Measurements from ENCODE around the gene STPG3.

The STPG3 gene

DNA sequence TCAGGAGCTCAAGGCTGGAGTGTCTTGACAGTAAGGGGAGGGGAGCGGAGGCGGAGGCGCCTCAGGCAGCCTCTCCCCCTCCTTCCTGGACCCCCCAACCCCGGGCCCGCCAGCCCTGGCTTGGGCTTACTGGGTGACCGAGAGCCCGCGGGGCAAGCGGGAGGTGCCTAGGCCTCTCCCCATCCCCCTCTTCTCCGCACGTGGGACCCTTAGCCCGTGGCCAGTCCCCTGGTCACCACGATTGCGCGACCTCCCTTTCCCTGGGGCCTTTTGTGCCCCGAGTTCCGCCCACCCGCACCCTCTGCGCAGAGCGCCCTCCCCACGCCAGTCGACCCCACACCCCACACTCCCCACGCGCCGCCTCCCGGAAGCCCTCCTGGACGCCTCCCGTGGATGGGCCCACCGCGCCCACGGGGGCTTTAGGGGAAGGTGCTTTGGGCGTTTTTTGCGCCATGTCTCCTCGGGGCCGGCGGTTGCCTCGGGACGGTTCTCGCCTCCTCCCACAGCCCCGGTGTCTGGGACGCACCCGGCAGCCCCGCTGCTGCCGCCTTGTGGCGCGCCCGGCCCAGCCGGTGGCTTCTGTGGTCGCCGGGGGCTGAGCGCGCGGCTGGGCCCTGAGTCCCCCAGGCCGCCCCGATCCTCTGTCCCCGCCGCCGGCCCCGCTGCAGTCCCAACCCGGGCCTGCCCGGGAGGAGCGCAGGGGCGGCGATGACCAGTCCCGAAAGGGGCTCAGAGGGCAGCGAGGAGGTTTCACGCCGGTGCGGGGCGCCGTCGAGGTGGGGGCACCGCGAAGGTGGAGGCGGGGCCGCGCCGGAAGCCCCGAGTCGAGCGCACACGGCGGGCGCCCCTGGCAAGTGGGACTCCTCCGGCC lies 29.6 kb downstream of the STPG3 start:
- no peak for DNase-seq

DNA sequence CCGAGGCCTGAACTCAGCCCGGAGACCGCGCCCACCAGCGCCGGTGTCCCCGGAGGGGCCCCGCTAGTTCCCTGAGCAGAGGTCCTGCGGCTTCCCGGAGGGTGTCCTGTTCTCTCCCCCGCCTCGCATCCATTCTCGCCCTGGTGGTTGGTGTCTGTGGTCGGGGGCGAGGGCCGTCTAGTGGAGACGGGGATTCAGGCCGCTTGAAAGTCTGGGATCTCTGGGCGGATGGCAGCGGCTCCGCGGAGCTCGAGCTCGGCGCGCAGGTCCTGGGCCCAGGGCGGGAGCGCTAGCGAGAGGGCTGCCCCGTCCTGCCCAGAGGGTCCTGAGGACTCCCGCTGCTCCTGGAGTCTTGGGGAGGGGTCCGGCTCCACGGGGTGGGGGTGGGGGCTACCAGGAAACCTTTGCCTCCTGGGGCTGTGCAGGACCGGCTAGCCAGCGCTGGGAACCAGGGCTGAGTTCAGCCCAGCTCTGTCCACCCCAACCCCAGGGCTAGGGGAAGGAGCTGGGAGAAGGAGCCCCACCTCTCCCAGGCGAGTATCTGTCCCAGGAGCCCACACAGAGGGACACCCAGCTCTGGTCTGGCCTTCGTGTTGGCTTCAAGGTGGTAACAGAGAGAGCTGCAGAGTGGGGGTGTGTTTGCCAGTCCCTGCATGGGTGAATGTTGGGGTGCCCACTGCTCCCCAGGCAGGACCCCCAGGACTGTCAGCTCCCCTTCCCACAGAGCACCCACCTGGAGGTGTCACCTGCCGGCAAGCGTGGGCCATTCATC lies 30.4 kb downstream of the STPG3 start:
- no peak for DNase-seq

DNA sequence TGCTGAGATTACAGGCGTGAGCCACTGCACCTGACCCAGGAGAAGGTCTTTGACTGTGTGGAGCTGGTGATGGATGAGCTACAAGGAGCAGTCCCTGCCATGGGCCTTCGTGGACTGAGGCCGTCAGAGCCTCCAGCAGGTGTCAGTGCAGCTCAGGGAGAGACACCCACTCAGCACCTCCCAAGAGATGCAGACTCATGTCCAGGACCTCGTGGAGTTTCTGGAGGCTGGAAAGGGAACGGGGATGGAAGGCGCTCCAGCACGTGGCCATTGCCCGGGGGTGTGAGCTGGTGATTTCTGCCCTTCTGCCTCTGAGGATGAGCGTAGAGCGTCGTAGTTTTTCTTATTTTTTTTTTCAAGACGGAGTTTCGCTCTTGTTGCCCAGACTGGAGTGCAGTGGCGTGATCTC lies 35.9 kb downstream of the STPG3 start:
- DNase-seq = peak; percentile 37 to 71 (median 40)

DNA sequence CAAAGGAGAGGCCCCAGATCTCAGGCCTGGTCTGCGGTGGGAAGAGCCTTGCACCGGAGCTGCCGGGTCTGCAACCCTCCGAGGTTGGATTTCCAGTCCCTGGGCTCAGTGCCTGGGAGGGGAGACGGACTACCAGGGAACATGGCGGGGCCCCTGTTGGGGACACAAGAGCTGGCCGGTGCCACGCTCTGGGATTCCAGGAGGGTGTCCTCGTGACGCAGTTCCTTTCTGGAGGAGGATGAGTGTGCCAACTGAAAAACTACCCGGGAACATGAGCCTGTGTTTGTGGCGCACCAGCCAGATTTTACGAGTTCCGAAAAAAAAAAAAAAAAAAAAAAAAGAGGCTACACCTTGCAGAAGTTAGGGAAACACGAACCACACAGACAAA lies 42.0 kb downstream of the STPG3 start:
- no peak for DNase-seq

DNA sequence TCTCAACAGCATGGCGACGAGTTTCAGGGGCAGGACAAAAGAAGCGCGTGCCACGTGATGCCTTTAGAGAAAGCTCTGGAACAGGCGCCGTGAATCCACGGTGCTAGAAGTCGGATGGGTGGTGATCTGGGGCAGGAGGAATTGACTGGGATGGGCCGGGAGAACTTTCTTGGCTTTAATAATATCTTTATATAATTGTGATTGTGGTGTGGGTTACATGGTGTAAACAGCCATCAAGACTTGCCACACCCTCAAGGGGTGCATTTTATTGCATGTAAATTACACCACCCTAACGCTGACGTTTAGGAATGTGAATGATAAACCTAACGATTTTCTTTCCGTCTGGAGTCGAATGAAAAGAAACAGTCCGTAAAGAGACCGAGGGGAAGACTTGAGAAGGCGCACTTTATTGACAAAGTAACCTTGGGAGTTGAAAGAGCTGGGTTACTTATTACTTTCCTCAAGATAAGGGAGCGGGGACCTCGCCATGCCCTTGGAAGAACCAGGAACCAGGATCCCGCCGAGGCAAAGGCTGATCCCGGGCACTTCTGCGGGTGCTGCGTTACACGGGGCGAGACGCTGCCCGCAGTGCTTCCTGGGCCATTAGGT lies 42.5 kb downstream of the STPG3 start:
- no peak for DNase-seq

DNA sequence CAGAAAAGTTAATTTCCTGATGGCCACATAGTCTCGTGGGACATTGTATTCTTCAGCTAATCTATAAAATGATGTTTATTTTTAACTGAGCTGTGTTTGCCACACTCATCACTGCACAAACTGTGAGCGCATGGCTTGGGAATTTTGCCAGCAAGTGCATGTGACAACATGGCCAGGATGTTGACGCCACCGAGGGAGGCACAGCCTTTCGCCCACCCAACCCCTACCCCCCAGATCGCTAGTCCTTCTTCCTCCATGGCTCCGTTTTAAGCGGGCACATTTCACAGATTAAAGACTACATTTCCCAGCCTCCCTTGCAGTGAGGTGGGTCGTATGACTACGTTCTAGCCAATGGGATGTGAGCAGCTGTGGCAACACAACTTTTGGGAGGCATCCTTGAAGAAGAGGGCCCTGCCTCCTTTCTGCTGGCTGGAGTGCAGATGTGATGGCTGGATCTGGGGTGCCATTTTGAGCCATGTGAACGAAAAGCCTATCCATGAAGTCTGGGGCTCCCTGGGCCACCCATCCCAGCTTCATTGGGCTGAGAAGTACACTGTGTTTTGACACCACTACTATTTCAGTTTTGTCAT lies 43.1 kb downstream of the STPG3 start:
- DNase-seq = peak in 2 of 3 experiments; percentile 52 to 64

DNA sequence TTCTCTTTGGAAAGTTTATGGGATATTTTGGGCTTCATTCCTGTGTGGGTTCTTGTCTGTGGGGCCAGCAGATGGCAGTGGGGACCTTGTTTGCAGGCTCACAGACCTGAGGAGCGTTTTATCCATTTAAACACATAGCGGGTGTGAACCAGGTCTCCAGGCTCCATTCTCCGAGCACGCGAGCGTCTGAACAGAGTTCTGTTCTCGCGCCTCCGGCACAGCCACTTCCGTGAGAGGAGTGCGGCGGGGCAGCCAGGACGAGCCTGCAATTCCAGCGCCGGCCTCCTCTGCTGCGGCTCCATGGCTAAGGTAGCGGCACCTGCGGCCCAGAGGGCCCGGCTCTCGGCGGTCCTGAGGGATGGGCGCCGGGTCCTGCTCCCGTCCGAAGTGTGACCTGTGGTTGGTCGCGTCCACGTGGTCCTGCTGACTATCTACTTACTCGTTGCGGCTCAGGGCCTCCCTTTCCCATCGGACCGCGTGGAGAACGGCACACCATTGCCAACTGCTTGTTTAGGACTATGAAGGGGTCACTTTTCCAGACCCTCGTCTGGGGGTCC lies 43.7 kb downstream of the STPG3 start:
- peak in 2 of 3 experiments; percentile 58 to 71 for DNase-seq

DNA sequence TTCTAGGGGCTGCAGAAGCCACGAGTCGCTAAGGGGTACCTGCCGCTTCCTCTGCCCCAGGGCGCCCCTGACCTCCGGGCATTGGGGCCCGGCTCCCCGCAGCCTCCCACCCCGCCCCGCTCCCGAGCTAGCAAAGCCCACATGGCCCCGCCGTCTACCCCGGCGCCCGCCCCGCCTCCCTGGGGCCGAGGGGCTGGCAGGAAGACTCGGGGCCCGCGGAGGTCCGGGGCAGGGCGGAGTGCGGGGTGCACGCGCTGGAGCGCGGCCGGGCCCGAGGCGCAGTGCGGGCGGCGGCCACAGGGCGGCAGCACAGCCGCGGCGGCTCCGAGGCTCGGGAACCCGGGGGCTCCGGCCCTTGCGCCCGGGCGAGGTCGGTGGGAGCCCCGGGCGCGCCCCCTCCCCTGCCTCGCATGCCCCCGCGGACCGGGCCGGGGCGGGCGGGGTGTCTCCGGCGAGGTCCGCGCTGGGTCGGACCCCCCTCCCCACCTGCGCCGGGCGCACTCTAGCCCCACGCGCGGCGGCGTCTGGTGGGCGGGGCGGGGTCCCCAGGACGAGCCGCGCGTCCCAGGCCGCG lies 44.2 kb downstream of the STPG3 start:
- DNase-seq = peak in 2 of 3 experiments; percentile 53 to 61

DNA sequence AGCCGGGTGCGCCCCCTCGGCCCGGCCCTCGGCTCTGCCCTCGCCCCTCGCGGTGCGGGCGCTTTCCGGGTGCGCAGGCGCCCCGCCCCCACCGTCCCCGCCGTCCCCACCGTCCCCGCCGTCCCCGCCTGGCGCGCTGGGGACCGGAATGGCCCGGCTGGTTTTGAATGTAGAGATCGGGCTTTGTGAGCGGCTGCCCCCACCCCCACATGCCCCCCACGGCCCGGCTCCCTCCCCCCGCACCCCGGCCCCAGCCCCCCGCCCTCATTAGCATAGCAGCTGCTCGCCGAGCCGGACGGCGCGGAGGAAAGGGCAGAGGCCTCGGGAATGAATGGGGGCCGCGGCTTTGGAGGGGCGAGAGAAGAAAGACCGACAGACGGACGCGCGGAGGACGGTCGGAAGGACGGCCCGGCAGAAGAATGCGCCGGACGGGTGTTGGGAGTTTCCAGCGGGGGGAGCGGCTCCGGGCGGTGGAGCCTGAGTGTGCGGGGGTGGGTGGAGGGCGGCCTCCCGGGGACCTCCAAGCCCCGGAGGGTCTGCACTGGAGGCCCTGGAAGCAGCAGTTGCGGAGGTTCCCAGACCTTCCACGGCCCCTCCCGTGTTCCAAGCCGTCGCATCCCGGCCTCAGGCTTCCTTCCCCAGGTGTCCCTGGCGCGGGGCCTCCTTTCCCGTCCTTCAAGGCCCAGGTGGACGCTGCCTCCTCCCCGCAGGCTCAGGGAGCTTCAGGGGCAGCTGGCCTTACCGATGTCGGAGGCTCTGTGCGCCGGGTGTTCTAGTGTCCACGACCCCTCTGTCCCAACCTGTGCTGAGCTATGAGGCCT lies 45.0 kb downstream of the STPG3 start:
- DNase-seq = peak in 1 of 3 experiments; percentile 44

DNA sequence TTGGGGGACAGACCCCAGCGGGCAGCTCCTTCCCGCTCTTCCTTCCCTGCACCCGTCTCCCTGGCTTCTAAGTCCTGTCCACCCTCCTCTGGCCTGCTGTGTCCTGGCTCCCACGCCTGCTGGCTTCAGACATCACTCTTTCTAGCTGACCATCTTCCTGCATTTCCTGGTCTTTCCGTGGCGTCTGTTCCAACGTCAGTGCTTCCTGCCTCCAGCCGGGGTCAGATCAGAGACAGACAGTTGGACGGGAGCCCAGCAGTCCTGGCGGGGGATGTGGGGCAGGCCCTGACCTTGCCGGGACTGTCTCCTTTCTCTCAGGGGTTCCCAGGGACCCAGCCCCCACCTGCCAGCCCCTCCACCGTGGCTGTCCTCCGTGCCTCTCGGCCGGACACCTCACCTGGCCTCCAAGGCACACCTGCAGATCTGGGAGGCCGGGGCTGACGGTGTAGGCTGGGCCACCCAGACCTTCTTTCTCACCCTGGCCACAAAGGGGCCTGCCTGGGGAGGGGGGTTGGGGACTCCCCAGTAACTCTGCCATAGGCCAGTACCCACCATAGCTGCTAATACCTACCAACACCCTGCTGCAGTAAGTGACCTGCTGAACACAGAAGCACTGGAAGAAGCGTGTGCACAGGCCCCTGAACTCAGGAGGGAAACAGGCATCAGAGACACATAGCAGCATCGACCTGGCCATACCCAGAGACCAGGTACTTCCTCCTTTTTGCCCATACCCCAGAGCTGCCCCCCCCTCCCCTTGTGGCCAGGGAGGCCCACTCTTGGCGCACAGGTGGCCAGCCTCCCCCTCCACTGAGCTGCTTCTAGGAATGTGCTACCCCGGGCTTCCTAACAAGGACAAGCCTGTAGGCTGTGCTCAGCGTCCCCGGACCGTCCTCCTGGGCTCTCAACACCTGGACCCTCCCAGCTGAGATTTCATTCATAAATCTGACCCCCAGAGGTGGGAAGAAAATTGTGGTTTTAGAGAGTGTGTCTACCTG lies 45.9 kb downstream of the STPG3 start:
- DNase-seq = peak in 1 of 3 experiments; percentile 49

DNA sequence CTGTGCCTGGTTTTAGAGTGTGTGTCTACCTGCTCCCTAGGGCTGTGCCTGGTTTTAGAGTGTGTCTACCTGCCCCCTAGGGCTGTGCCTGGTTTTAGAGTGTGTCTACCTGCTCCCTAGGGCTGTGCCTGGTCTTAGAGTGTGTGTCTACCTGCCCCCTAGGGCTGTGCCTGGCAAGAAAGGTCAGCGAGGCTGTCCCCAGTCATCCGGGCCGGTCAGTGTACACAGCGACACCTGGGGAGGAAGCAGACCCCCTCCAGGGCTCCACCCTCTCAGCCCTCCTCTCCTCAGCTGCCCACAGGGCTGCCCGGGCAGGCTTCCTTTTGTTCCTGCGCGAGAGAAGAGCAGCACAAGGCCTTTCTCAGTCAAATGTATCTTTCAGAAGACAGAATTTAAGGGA lies 46.9 kb downstream of the STPG3 start:
- peak in 2 of 3 experiments; percentile 58 to 69 for DNase-seq

DNA sequence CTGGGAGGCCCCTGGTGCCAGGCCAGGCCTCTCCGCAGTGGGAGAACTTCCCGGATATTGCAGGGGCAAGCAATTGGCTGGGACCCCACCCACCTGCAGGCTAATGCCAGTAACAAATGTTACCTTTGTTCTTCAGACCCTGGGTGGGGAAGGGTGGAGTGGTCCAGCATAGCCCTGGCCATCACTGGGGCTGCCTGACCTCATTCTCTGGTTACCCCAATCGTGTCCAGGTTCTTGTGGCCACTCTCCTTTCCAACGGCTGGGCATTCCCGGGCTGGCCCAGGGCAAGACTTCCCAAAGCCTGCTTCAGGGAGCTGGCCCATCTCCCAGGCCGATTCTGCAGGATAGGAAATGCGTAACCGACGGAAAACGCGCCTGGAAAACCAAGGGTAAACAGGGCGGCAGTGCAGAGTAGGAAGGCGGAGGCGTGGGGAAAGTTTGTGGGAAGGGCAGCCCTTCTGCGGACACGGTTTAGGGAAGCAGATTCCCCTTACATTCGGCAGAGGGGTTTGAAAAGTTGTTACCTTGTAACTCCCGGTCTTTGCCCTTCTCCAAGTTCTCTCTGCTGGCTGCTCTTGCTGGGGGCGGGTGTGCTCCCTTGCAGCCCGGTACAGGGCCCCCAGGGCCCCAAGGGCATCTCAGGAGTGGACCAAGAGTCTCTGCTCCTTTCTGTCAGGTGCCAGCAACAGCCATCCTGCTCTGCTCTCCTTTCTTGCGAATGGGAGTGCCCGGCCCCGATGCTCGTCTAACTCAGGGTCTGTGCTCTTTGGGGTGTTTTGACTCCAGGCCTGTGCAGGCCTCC lies 47.5 kb downstream of the STPG3 start:
- DNase-seq = no peak

DNA sequence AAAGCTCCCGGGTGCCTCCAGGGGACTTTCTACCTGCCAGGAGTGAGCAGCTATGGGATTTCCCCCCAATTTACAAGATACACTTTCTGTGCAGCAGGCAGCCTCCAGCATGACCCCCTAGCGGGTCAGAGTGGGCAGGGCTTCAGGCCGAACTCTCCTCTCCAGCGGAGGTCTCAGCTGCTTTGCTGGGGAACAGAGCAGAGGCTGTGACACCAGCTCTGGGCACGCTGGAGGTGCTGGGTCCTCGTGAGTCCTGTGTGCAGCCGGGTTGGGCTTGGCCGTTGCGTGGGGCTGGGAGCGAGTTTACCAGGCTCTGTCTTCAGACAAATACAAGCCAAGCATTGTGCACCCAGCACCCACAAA lies 48.1 kb downstream of the STPG3 start:
- no peak for DNase-seq

DNA sequence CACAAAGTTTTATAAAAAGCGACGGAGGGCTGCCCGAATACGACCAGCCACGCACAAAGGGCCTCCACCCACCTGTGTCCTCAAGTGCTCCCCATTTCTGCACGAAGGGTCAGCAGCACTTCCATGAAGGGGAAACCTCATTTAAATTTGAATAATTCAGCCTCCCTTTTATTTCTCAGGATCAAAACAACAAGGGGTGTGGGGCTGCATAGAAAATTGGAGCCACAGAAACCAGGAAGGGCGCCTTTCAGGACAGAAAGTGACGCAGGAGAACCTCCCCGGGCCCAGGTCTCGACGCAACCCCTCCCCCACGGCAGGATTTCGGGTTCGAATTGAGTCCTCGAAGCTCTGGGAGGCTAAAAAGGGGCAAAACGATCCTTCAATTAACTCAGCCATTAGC lies 48.9 kb downstream of the STPG3 start:
- DNase-seq = peak; percentile 1 to 61 (median 31)

DNA sequence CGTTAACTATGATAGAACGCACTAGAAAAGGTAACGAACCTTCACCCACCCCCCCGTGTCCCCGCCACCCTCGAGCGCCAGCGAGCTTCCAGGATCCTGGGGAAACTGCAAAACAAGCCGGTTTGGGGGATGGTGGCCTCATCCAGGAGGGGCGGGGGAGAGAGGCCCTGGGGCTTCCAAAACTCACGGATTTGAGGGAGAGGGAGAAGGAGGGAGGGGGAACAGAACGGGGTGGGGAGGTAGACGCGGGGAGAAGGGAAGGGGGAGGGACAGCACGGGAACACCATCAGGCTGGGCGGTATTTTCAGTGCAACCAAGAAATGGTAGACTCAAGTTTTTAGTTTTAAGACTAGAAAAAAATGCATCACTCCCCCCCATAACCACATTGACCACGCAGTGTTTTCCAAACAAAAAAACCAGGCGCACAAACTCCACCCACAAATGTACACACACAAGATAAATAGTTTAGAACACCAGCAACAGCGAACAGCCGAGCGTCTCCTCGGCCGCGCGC lies 49.5 kb downstream of the STPG3 start:
- peak in 2 of 3 experiments; percentile 76 to 77 for DNase-seq

DNA sequence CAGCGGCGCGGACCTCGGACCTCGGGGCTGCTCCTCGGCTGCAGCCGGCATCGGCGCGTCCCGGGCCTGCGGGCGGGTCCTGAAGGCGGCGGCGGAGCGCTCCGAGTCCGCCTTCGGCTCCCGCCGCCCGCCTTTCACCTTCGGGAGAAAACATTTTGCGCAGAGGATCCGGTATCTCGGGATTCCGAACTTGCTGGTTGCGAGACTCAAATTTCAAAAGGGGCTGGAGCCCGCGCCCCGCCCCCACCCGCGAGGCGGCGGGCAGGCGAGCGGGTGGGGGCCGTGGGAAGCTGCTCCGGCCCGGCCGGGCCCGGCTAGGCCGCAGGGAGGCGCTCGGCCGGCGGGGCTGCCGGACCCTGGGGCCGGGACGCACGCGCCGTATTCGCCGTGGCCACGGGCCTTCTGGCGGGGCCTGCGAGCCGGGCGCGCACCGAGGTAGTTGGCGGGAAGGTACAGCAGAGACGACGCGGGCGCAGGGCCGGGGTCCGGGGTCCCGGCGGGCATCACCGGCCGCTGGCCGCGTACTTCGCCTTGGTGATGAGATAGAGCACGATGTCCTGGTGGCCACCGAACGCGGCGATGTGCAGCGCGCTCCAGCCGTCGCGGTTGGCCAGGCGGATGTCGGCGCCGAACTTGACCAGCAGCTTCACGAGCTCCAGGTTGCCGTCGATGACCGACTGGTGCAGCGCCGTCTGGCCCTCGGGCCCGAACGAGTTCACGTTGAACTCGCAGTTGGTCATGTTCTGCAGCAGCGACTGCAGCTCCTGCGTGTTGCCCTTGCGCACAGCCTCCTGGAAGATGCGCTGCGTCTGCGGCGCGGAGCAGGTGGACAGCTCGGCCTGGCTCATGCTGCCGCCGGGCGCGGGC lies 50.2 kb downstream of the STPG3 start:
- peak; percentile 12 to 77 (median 74) for DNase-seq

DNA sequence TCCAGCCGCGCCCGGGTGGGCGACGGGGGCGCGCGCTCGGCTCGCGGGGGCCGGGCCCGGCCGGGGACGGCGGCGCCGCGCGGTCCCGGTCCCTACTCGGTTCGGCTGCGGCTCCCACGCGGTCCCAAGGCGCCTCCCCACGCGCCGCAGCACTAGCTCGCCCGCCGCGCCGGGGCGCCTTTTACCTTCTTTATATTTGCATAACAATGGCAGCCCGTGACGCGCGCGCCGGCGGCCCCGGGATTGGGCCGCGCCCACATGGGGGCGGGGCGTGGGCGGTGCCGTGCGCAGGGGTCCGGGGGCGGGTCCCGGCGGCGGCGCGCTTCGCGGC lies 51.0 kb downstream of the STPG3 start, which contains the start of gene NRARP:
NRARP (minus strand) TSS at position 154 of the 331 bp plus-strand sequence. CDS start 343 bp downstream, outside the sequence.
- DNase-seq = peak; percentile 73 to 94 (median 89)

All from NCI-H1417 (cell line).